ENCODE data around the gene SLC25A29. TPM values are rescaled to one million over a fixed set of nuclear protein-coding genes. Genes with fewer than 3 reads are reported as not detected.
A peak's percentile ranks its signal among the peaks of the same experiment; 100 is the strongest.

The SLC25A29 gene
- total RNA-seq, 1 donor from 2014 or later, result 29.3 TPM

- H3K27ac Mint-ChIP-seq (ENCODE audit: unreplicated experiment), result no peak overlapping the region
- peak; percentile 61 for DNase-seq (ENCODE audit: low spot score)
- H3K4me3 Mint-ChIP-seq (ENCODE audit: unreplicated experiment), result no peak overlapping the region
- TF ChIP-seq CTCF (IDR thresholded peaks at IDR 0.05), result no peak
- no peaks in the 10 kb centered on the region for H3K36me3 Mint-ChIP-seq (ENCODE audit: low read depth)
- H3K4me1 Mint-ChIP-seq (ENCODE audit: low read depth), result peaks cover 22% of the 10 kb centered on the region
- H3K27me3 Mint-ChIP-seq (ENCODE audit: low read depth), result no peaks in the 10 kb centered on the region
- no peaks in the 10 kb centered on the region for H3K9me3 Mint-ChIP-seq (ENCODE audit: low read depth)
These were observed 18.8 kb downstream of the SLC25A29 start for GRCh38 chr14:100287202-100287997.

- no peaks in the 10 kb centered on the region for H3K36me3 Mint-ChIP-seq (ENCODE audit: low read depth)
- H3K27me3 Mint-ChIP-seq (ENCODE audit: low read depth), result no peaks in the 10 kb centered on the region
- DNase-seq (ENCODE audit: low spot score), result peak; percentile 83
- TF ChIP-seq CTCF (IDR thresholded peaks at IDR 0.05), result no peak
- H3K4me3 Mint-ChIP-seq (ENCODE audit: unreplicated experiment), result peak overlapping the region; percentile 22
- H3K9me3 Mint-ChIP-seq (ENCODE audit: low read depth), result no peaks in the 10 kb centered on the region
- H3K27ac Mint-ChIP-seq (ENCODE audit: unreplicated experiment), result no peak overlapping the region
- peaks cover 28% of the 10 kb centered on the region for H3K4me1 Mint-ChIP-seq (ENCODE audit: low read depth)
These were observed 19.6 kb downstream of the SLC25A29 start for GRCh38 chr14:100286484-100287191.

- TF ChIP-seq CTCF (IDR thresholded peaks at IDR 0.05), result peak; percentile 51
These were observed 20.3 kb downstream of the SLC25A29 start for GRCh38 chr14:100285913-100286400.

GRCh38 chr14:100285021-100285912 lies 21.0 kb downstream of the SLC25A29 start:
- peaks cover 29% of the 10 kb centered on the region for H3K4me1 Mint-ChIP-seq (ENCODE audit: low read depth)
- DNase-seq (ENCODE audit: low spot score), result peak; percentile 66
- no peaks in the 10 kb centered on the region for H3K27me3 Mint-ChIP-seq (ENCODE audit: low read depth)
- H3K9me3 Mint-ChIP-seq (ENCODE audit: low read depth), result no peaks in the 10 kb centered on the region
- H3K4me3 Mint-ChIP-seq (ENCODE audit: unreplicated experiment), result peak overlapping the region; percentile 68
- H3K27ac Mint-ChIP-seq (ENCODE audit: unreplicated experiment), result peak overlapping the region; percentile 32
- no peaks in the 10 kb centered on the region for H3K36me3 Mint-ChIP-seq (ENCODE audit: low read depth)
- peak; percentile 97 for TF ChIP-seq CTCF (IDR thresholded peaks at IDR 0.05)

More at GRCh38 chr14:100285913-100286400, 20.3 kb downstream of the SLC25A29 start:
- Mint-ChIP-seq H3K4me1 (ENCODE audit: low read depth) (peaks cover 28% of the 10 kb centered on the region), H3K4me3 (ENCODE audit: unreplicated experiment) (peak overlapping the region; percentile 68), H3K36me3 (ENCODE audit: low read depth) (no peaks in the 10 kb centered on the region), H3K27me3 (ENCODE audit: low read depth) (no peaks in the 10 kb centered on the region), H3K9me3 (ENCODE audit: low read depth) (no peaks in the 10 kb centered on the region), H3K27ac (ENCODE audit: unreplicated experiment) (peak overlapping the region; percentile 62)
- DNase-seq (ENCODE audit: low spot score), result no peak

Measured in chondrocyte (in vitro differentiated cells).